Measurements from ENCODE around the gene PPP1R9B. TPM values are rescaled to one million over a fixed set of nuclear protein-coding genes. Genes with fewer than 3 reads are reported as not detected.

PPP1R9B gene
- total and polyA plus RNA-seq, 3 donors from 2014 or later = 49.1 to 82.4 (median 81.1) TPM

GRCh38 chr17:50106393-50107131 lies 43.9 kb downstream of the PPP1R9B start:
- intact Hi-C loops (cut with DNase I; ENCODE audit: low total_unique reads) = no loop called here
- no peaks in the 10 kb centered on the region for H3K27me3 ChIP-seq
- H3K4me3 ChIP-seq = no peak overlapping the region
- H3K4me1 ChIP-seq = peaks cover 18% of the 10 kb centered on the region
- DNase-seq = no peak
- 65 to 83% methylated on average over 13 of the region's 13 CpGs for WGBS, 2 donors
- no peaks in the 10 kb centered on the region for H3K9me3 ChIP-seq
- no peak overlapping the region for H3K27ac ChIP-seq
- H3K36me3 ChIP-seq (ENCODE audit: low read depth, missing control alignments) = no peaks in the 10 kb centered on the region
- TF ChIP-seq CTCF (IDR thresholded peaks at IDR 0.05) = no peak
- TF ChIP-seq POLR2A (IDR thresholded peaks at IDR 0.05) = no peak

- Histone ChIP-seq H3K27me3 (no peaks in the 10 kb centered on the region), H3K4me1 (peaks cover 20% of the 10 kb centered on the region), H3K36me3 (ENCODE audit: low read depth, missing control alignments) (no peaks in the 10 kb centered on the region), H3K27ac (no peak overlapping the region), H3K4me3 (no peak overlapping the region), H3K9me3 (no peaks in the 10 kb centered on the region)
- WGBS, 2 donors = 93 to 96% methylated on average over 21 of the region's 21 CpGs
- intact Hi-C loops (cut with DNase I; ENCODE audit: low total_unique reads) = no loop called here
- no peak for DNase-seq
- TF ChIP-seq POLR2A (IDR thresholded peaks at IDR 0.05) (no peak), CTCF (IDR thresholded peaks at IDR 0.05) (no peak)
Observed at GRCh38 chr17:50105811-50106210, 44.7 kb downstream of the PPP1R9B start.

- DNase-seq = no peak
- Histone ChIP-seq H3K4me1 (peaks cover 26% of the 10 kb centered on the region), H3K9me3 (no peaks in the 10 kb centered on the region), H3K27ac (no peak overlapping the region), H3K36me3 (ENCODE audit: low read depth, missing control alignments) (no peaks in the 10 kb centered on the region), H3K27me3 (no peaks in the 10 kb centered on the region), H3K4me3 (no peak overlapping the region)
- intact Hi-C loops (cut with DNase I; ENCODE audit: low total_unique reads) = no loop called here
- TF ChIP-seq CTCF (IDR thresholded peaks at IDR 0.05) = no peak
- TF ChIP-seq POLR2A (IDR thresholded peaks at IDR 0.05) = no peak
- 67 to 93% methylated on average over 1 to 5 of the region's 5 CpGs for WGBS, 2 donors
Observed at GRCh38 chr17:50103941-50104340, 46.5 kb downstream of the PPP1R9B start.

- Histone ChIP-seq H3K9me3 (no peaks in the 10 kb centered on the region), H3K36me3 (ENCODE audit: low read depth, missing control alignments) (no peaks in the 10 kb centered on the region), H3K4me3 (no peak overlapping the region), H3K27me3 (no peaks in the 10 kb centered on the region), H3K27ac (no peak overlapping the region), H3K4me1 (peaks cover 28% of the 10 kb centered on the region)
- intact Hi-C loops (cut with DNase I; ENCODE audit: low total_unique reads) = no loop called here
- DNase-seq = no peak
- 92% methylated on average over 2 of the region's 2 CpGs; no CpG with 5 or more reads in 1 of the 2 donors for WGBS, 2 donors
- TF ChIP-seq POLR2A (IDR thresholded peaks at IDR 0.05) (no peak), CTCF (IDR thresholded peaks at IDR 0.05) (no peak)
Observed at GRCh38 chr17:50103252-50103651, 47.2 kb downstream of the PPP1R9B start.
